ENCODE measurements around the gene XKR8.

Gene XKR8

GRCh38 chr1:27941671-27942540 lies 17.9 kb upstream of the XKR8 start:
- Mint-ChIP-seq H3K9me3 (no peaks in the 10 kb centered on the region), H3K27ac (no peak overlapping the region), H3K36me3 (ENCODE audit: low read depth) (no peaks in the 10 kb centered on the region), H3K4me1 (ENCODE audit: low read depth) (peaks cover 19% of the 10 kb centered on the region), H3K27me3 (no peaks in the 10 kb centered on the region), H3K4me3 (no peak overlapping the region)

- Mint-ChIP-seq H3K4me1 (ENCODE audit: low read depth) (peaks cover 16% of the 10 kb centered on the region), H3K27ac (no peak overlapping the region), H3K36me3 (ENCODE audit: low read depth) (no peaks in the 10 kb centered on the region)
These were observed 14.8 kb upstream of the XKR8 start for GRCh38 chr1:27945020-27945419.

GRCh38 chr1:27949027-27949426 lies 10.7 kb upstream of the XKR8 start:
- Mint-ChIP-seq H3K9me3 (no peaks in the 10 kb centered on the region), H3K4me1 (ENCODE audit: low read depth) (peaks cover 3% of the 10 kb centered on the region), H3K36me3 (ENCODE audit: low read depth) (no peaks in the 10 kb centered on the region), H3K27ac (no peak overlapping the region), H3K27me3 (no peaks in the 10 kb centered on the region), H3K4me3 (no peak overlapping the region)

More at GRCh38 chr1:27945020-27945419, 14.8 kb upstream of the XKR8 start:
- Mint-ChIP-seq H3K9me3 (no peaks in the 10 kb centered on the region), H3K27me3 (no peaks in the 10 kb centered on the region), H3K4me3 (no peak overlapping the region)

GRCh38 chr1:27951396-27951795 lies 8.4 kb upstream of the XKR8 start:
- H3K4me1 Mint-ChIP-seq (ENCODE audit: low read depth): no peaks in the 10 kb centered on the region
- H3K9me3 Mint-ChIP-seq: no peaks in the 10 kb centered on the region
- no peaks in the 10 kb centered on the region for H3K27me3 Mint-ChIP-seq
- H3K4me3 Mint-ChIP-seq: no peak overlapping the region
- no peak overlapping the region for H3K27ac Mint-ChIP-seq
- H3K36me3 Mint-ChIP-seq (ENCODE audit: low read depth): no peaks in the 10 kb centered on the region

- Mint-ChIP-seq H3K36me3 (ENCODE audit: low read depth) (no peaks in the 10 kb centered on the region), H3K4me3 (no peak overlapping the region), H3K27me3 (no peaks in the 10 kb centered on the region), H3K27ac (no peak overlapping the region), H3K4me1 (ENCODE audit: low read depth) (no peaks in the 10 kb centered on the region), H3K9me3 (no peaks in the 10 kb centered on the region)
These were observed 7.6 kb upstream of the XKR8 start for GRCh38 chr1:27952147-27952546.

GRCh38 chr1:27954186-27954585 lies 5.6 kb upstream of the XKR8 start:
- H3K36me3 Mint-ChIP-seq (ENCODE audit: low read depth): no peaks in the 10 kb centered on the region
- H3K4me3 Mint-ChIP-seq: no peak overlapping the region
- H3K27me3 Mint-ChIP-seq: no peaks in the 10 kb centered on the region
- no peaks in the 10 kb centered on the region for H3K9me3 Mint-ChIP-seq
- H3K4me1 Mint-ChIP-seq (ENCODE audit: low read depth): peaks cover 4% of the 10 kb centered on the region
- no peak overlapping the region for H3K27ac Mint-ChIP-seq

GRCh38 chr1:27955076-27955475 lies 4.7 kb upstream of the XKR8 start:
- no peak overlapping the region for H3K27ac Mint-ChIP-seq

GRCh38 chr1:27956761-27957160 lies 3.0 kb upstream of the XKR8 start:
- Mint-ChIP-seq H3K4me3 (no peak overlapping the region), H3K9me3 (no peaks in the 10 kb centered on the region), H3K36me3 (ENCODE audit: low read depth) (no peaks in the 10 kb centered on the region), H3K4me1 (ENCODE audit: low read depth) (peaks cover 21% of the 10 kb centered on the region), H3K27ac (no peak overlapping the region), H3K27me3 (no peaks in the 10 kb centered on the region)

More at GRCh38 chr1:27955076-27955475, 4.7 kb upstream of the XKR8 start:
- no peaks in the 10 kb centered on the region for H3K27me3 Mint-ChIP-seq
- no peaks in the 10 kb centered on the region for H3K9me3 Mint-ChIP-seq
- H3K4me3 Mint-ChIP-seq: no peak overlapping the region
- H3K36me3 Mint-ChIP-seq (ENCODE audit: low read depth): no peaks in the 10 kb centered on the region
- H3K4me1 Mint-ChIP-seq (ENCODE audit: low read depth): peaks cover 7% of the 10 kb centered on the region

GRCh38 chr1:27957655-27958054 lies 2.1 kb upstream of the XKR8 start:
- no peak overlapping the region for H3K27ac Mint-ChIP-seq
- H3K4me3 Mint-ChIP-seq: no peak overlapping the region
- no peaks in the 10 kb centered on the region for H3K9me3 Mint-ChIP-seq
- no peaks in the 10 kb centered on the region for H3K36me3 Mint-ChIP-seq (ENCODE audit: low read depth)
- H3K27me3 Mint-ChIP-seq: no peaks in the 10 kb centered on the region
- peaks cover 22% of the 10 kb centered on the region for H3K4me1 Mint-ChIP-seq (ENCODE audit: low read depth)

GRCh38 chr1:27958513-27958912 lies 1.3 kb upstream of the XKR8 start:
- no peaks in the 10 kb centered on the region for H3K36me3 Mint-ChIP-seq (ENCODE audit: low read depth)
- no peak overlapping the region for H3K27ac Mint-ChIP-seq
- no peaks in the 10 kb centered on the region for H3K9me3 Mint-ChIP-seq
- no peak overlapping the region for H3K4me3 Mint-ChIP-seq
- no peaks in the 10 kb centered on the region for H3K27me3 Mint-ChIP-seq
- H3K4me1 Mint-ChIP-seq (ENCODE audit: low read depth): peaks cover 22% of the 10 kb centered on the region

- Mint-ChIP-seq H3K27me3 (no peaks in the 10 kb centered on the region), H3K9me3 (no peaks in the 10 kb centered on the region), H3K4me1 (ENCODE audit: low read depth) (peaks cover 22% of the 10 kb centered on the region), H3K4me3 (peak overlapping the region; percentile 81), H3K27ac (no peak overlapping the region), H3K36me3 (ENCODE audit: low read depth) (peaks cover 3% of the 10 kb centered on the region)
These were observed 1.2 kb downstream of the XKR8 start for GRCh38 chr1:27960762-27961645.

GRCh38 chr1:27961646-27962221 lies 2.0 kb downstream of the XKR8 start:
- Mint-ChIP-seq H3K9me3 (no peaks in the 10 kb centered on the region), H3K4me1 (ENCODE audit: low read depth) (peaks cover 22% of the 10 kb centered on the region), H3K36me3 (ENCODE audit: low read depth) (peaks cover 6% of the 10 kb centered on the region), H3K27ac (peak overlapping the region; percentile 55), H3K27me3 (no peaks in the 10 kb centered on the region), H3K4me3 (peak overlapping the region; percentile 81)

GRCh38 chr1:27963393-27963792 lies 3.6 kb downstream of the XKR8 start:
- Mint-ChIP-seq H3K36me3 (ENCODE audit: low read depth) (peaks cover 12% of the 10 kb centered on the region), H3K27ac (no peak overlapping the region), H3K9me3 (no peaks in the 10 kb centered on the region), H3K4me1 (ENCODE audit: low read depth) (peaks cover 32% of the 10 kb centered on the region), H3K4me3 (no peak overlapping the region), H3K27me3 (no peaks in the 10 kb centered on the region)

GRCh38 chr1:27966402-27967105 lies 6.8 kb downstream of the XKR8 start:
- no peak overlapping the region for H3K4me3 Mint-ChIP-seq
- H3K9me3 Mint-ChIP-seq: no peaks in the 10 kb centered on the region
- no peaks in the 10 kb centered on the region for H3K27me3 Mint-ChIP-seq
- peak overlapping the region; percentile 31 for H3K27ac Mint-ChIP-seq
- H3K36me3 Mint-ChIP-seq (ENCODE audit: low read depth): peaks cover 16% of the 10 kb centered on the region
- H3K4me1 Mint-ChIP-seq (ENCODE audit: low read depth): peaks cover 28% of the 10 kb centered on the region

Data from stimulated activated naive CD8-positive, alpha-beta T cell treated with anti-CD3 and anti-CD28 coated beads, Interleukin-15, Interleukin-2, amounts not matched to agents 100 ng/mL and 50 ng/mL, for 24 hours (primary cell).